A673 (cell line): ENCODE measurements around the gene ZNF202. TPM values are rescaled to one million over a fixed set of nuclear protein-coding genes. Genes with fewer than 3 reads are reported as not detected.

Experiments used
- BruUV-seq: library from RNA; stranded (reverse); fragments of 400-500 nt; replicated peaks from 2 replicates; lab custom pipeline; 2021; lab: Mats Ljungman, UMichigan
- CTCF ChIA-PET: fragments of 300-600 bp; sonication (Branson Sonifier 250); formaldehyde crosslinking; loops from one replicate; lab custom pipeline; 2022; ENCODE audit warnings: antibody characterized with exemption; lab: Charles Lee
- POLR2A ChIA-PET: fragments of 300-600 bp; sonication (Branson Sonifier 250); formaldehyde crosslinking; loops from one replicate; lab custom pipeline; 2022; ENCODE audit warnings: antibody characterized with exemption; ENCODE audit not compliant: low non-redundant PET; lab: Charles Lee
- DNase-seq: peaks from one replicate; pipeline ENCODE4 v3.0.0-alpha.2; 2015; ENCODE audit warnings: low spot score
- H3K27ac ChIP-seq: fragments of 200-600 bp; sonication (generic); 2 replicates; pipeline ENCODE4 v1.5.1; 2016; ENCODE audit warnings: mixed run types, low read depth, mild to moderate bottlenecking, mixed read lengths, antibody characterized with exemption, low read length; ENCODE audit not compliant: poor library complexity, severe bottlenecking
- H3K27me3 ChIP-seq: fragments of 200-600 bp; sonication (generic); replicated peaks from 2 replicates; pipeline ENCODE4 v1.6.1; 2017; ENCODE audit warnings: mixed run types, low read depth, mild to moderate bottlenecking, mixed read lengths, antibody characterized with exemption, low read length; ENCODE audit not compliant: insufficient read depth, poor library complexity
- H3K36me3 ChIP-seq: fragments of 200-600 bp; sonication (generic); 2 replicates; pipeline ENCODE4 v1.6.1; 2016; ENCODE audit warnings: mixed run types, mild to moderate bottlenecking, mixed read lengths, antibody characterized with exemption, low read length; ENCODE audit not compliant: insufficient read depth, poor library complexity, severe bottlenecking
- H3K4me1 ChIP-seq: fragments of 200-600 bp; sonication (generic); 2 replicates; pipeline ENCODE4 v1.6.1; 2017; ENCODE audit warnings: mixed run types, mild to moderate bottlenecking, mixed read lengths, antibody characterized with exemption, low read length; ENCODE audit not compliant: insufficient read depth, poor library complexity, severe bottlenecking
- H3K4me3 ChIP-seq: fragments of 200-600 bp; sonication (generic); 2 replicates; pipeline ENCODE4 v1.5.1; 2016; ENCODE audit warnings: low read depth, mixed run types, mild to moderate bottlenecking, mixed read lengths, low read length; ENCODE audit not compliant: poor library complexity, severe bottlenecking
- H3K9me3 ChIP-seq: fragments of 200-600 bp; sonication (generic); 2 replicates; pipeline ENCODE4 v1.6.1; 2016; ENCODE audit warnings: mixed run types, low read depth, mild to moderate bottlenecking, mixed read lengths, antibody characterized with exemption, low read length; ENCODE audit not compliant: poor library complexity, severe bottlenecking
- EZH2 ChIP-seq: fragments of 200-600 bp; sonication (generic); IDR thresholded peaks from 2 replicates; pipeline ENCODE4 v1.6.1; 2017; ENCODE audit warnings: borderline replicate concordance, low read depth, mild to moderate bottlenecking, mixed read lengths, antibody characterized with exemption, low read length; ENCODE audit not compliant: poor library complexity, severe bottlenecking
- intact Hi-C: fragments of 100-400 bp; cut with micrococcal nuclease; formaldehyde crosslinking; loops from one replicate; pipeline ENCODE4 v1.10.0; 2022; ENCODE audit not compliant: unreplicated experiment
- total RNA-seq: library from RNA; stranded (reverse); gene quantifications from 2 replicates; pipeline ENCODE4 v1.2.3, GENCODE V29; 2021
- TF ChIP-seq, protein P1 (sequence below): fragments of 300-800, 200-600 bp; sonication (generic); conservative IDR thresholded peaks from 2 replicates; pipeline ENCODE4 v1.5.1; 2017; ENCODE audit warnings: low read depth, mild to moderate bottlenecking, antibody characterized with exemption, low read length, moderate library complexity, mixed read lengths

ZNF202 gene
- total RNA-seq, 1 experiment from 2014 or later = 28.5 TPM

DNA sequence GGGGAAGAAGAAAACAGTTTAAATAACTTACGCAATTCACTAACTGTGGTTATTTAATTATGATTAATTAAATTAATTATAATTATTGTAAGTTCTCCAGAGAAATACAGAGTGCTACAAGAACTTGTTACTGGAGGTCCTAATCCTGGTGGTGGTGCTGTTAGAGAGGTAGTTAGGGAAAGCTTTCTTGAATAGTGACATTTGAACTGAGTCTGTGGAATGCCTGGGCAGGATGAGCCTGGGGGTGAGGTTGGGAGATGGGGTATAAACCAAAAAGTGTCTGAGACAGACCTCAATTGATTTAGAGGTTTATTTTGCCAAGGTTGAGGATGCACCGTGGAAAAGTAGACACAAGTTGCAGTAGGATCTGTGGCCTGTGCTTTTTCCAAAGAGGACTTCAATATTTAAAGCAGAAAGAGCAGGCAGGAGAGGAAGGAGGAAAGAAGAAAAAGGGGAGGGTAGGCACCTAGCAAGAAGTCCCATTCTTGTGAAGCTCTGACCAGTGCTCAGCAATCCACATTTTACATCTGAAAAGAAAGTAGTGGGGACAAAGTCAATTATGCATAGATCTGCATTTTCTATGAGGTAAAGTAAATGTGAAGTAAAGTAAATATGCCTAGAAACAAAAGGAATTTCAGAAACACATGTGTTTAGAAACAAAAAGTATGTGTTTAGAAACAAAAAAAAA, 4.4 kb upstream of the ZNF202 start:
- TF ChIP-seq, protein P1, sequence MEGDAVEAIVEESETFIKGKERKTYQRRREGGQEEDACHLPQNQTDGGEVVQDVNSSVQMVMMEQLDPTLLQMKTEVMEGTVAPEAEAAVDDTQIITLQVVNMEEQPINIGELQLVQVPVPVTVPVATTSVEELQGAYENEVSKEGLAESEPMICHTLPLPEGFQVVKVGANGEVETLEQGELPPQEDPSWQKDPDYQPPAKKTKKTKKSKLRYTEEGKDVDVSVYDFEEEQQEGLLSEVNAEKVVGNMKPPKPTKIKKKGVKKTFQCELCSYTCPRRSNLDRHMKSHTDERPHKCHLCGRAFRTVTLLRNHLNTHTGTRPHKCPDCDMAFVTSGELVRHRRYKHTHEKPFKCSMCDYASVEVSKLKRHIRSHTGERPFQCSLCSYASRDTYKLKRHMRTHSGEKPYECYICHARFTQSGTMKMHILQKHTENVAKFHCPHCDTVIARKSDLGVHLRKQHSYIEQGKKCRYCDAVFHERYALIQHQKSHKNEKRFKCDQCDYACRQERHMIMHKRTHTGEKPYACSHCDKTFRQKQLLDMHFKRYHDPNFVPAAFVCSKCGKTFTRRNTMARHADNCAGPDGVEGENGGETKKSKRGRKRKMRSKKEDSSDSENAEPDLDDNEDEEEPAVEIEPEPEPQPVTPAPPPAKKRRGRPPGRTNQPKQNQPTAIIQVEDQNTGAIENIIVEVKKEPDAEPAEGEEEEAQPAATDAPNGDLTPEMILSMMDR = no peak
- TF ChIP-seq EZH2 = no peak
- intact Hi-C loops = no loop called here
- H3K9me3 ChIP-seq = no peaks in the 10 kb centered on the region
- no peak overlapping the region for H3K4me3 ChIP-seq
- POLR2A ChIA-PET = no interaction called here
- H3K4me1 ChIP-seq = peaks cover 6% of the 10 kb centered on the region
- H3K27ac ChIP-seq = no peak overlapping the region
- no peaks in the 10 kb centered on the region for H3K36me3 ChIP-seq
- BruUV-seq = no TSS peak
- no peaks in the 10 kb centered on the region for H3K27me3 ChIP-seq
- DNase-seq = no peak
- CTCF ChIA-PET = no interaction called here

- Histone ChIP-seq H3K27me3 (no peaks in the 10 kb centered on the region), H3K9me3 (peaks cover 3% of the 10 kb centered on the region), H3K36me3 (peaks cover 21% of the 10 kb centered on the region), H3K4me1 (peaks cover 13% of the 10 kb centered on the region), H3K27ac (no peak overlapping the region), H3K4me3 (no peak overlapping the region)
- TF ChIP-seq, protein P1 = no peak
- TF ChIP-seq EZH2 = no peak
- ChIA-PET POLR2A (no interaction called here), CTCF (no interaction called here)
- BruUV-seq = no TSS peak
- intact Hi-C loops = no loop called here
- DNase-seq = no peak
These were observed 1.3 kb upstream of the ZNF202 start for GRCh38 chr11:123742724-123743120.

DNA sequence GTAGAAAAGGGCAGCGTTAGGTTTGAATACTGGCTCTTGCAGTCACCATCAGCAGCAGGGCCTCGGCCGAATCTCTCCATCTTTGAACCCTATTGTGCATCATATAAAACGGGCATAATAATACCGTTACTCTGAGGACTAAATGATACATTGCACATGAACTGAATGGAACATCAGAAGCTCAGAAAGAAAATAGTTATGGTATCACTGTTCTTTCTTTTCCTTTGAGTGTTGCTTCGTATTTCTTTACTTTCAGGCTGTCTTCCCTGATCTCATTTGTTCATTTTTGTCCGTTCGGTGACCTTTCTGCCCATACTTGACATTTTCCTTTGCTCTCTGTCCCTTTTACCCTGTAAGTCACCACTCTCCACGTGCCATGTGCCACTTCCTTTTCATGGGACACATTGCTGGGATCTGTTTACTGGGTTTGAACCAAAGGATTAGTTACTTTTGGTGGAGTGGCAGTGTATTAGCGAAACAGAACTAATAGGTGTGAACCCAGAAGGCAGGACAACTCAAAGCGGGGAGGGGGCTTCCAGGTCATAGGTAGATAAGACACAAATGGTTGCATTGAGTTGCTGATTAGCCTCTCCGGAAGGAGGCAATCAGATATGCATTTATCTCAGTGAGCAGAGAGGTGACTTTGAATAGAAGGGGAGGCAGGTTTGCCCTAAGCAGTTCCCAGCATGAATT, 717 bp upstream of the ZNF202 start:
- Histone ChIP-seq H3K27me3 (no peaks in the 10 kb centered on the region), H3K36me3 (peaks cover 27% of the 10 kb centered on the region), H3K4me3 (peak overlapping the region; percentile 91), H3K4me1 (peaks cover 13% of the 10 kb centered on the region), H3K27ac (peak overlapping the region; percentile 91), H3K9me3 (peaks cover 6% of the 10 kb centered on the region)
- intact Hi-C loops = no loop called here
- DNase-seq = peak; percentile 4
- POLR2A ChIA-PET = no interaction called here
- no peak for TF ChIP-seq EZH2
- TF ChIP-seq, protein P1 = no peak
- CTCF ChIA-PET = no interaction called here
- TSS peak; percentile 96 for BruUV-seq
